Measurements from ENCODE around the gene CEP68.
"Not testable (repeated sequence)": the region's sequence is repeated elsewhere in the genome, so short reads cannot be mapped to it uniquely, and the experiment has no call there.

CEP68 gene

DNA sequence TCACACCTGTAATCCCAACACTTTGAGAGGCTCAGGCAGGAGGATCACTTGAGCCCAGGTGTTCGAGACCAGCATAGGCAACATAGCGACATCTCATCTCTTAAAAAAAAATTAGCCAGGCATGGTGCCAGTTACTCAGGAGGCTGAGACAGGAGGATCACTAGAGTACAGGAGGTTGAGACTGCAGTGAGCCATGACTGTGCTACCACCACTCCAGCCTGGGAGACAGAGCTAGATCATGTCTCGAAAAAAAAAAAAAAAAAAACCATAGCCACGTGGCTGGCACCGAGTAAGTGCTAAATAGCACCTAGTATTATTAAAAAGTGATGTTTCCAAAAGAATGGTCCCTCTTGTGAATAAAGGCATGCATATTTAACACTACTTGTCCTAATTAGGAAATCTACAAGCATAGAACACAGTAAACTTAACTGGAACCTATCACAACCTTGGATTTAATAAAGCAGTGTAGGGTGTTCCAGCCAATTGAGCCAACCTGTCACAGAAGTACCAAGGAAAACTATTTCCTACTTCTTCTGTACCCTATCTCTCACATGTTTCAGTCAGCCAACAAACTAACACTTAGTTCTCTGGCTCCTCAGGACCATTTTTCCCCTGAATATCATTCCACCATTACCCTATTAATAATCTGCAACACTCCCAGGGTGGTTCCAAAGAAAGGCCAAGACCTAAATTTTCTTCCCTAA is 64.9 kb downstream of the CEP68 start:
- TF ChIP-seq, protein P1, sequence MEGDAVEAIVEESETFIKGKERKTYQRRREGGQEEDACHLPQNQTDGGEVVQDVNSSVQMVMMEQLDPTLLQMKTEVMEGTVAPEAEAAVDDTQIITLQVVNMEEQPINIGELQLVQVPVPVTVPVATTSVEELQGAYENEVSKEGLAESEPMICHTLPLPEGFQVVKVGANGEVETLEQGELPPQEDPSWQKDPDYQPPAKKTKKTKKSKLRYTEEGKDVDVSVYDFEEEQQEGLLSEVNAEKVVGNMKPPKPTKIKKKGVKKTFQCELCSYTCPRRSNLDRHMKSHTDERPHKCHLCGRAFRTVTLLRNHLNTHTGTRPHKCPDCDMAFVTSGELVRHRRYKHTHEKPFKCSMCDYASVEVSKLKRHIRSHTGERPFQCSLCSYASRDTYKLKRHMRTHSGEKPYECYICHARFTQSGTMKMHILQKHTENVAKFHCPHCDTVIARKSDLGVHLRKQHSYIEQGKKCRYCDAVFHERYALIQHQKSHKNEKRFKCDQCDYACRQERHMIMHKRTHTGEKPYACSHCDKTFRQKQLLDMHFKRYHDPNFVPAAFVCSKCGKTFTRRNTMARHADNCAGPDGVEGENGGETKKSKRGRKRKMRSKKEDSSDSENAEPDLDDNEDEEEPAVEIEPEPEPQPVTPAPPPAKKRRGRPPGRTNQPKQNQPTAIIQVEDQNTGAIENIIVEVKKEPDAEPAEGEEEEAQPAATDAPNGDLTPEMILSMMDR (conservative IDR thresholded peaks at IDR 0.05; ENCODE audit: low read length), result no peak
- no peak for DNase-seq (ENCODE audit: low read depth)
- no peak overlapping the region for H3K4me3 ChIP-seq (ENCODE audit: low read length)

- no peak overlapping the region for H3K4me3 ChIP-seq (ENCODE audit: low read length)
- no peak for DNase-seq (ENCODE audit: low read depth)
- TF ChIP-seq, protein P1 (conservative IDR thresholded peaks at IDR 0.05; ENCODE audit: low read length), result no peak
These were observed 66.1 kb downstream of the CEP68 start for GRCh38 chr2:65122313-65122712.

GRCh38 chr2:65125457-65125856 is 69.2 kb downstream of the CEP68 start:
- peak; percentile 45 for DNase-seq (ENCODE audit: low read depth)
- not testable (repeated sequence) for H3K4me3 ChIP-seq (ENCODE audit: low read length)

DNA sequence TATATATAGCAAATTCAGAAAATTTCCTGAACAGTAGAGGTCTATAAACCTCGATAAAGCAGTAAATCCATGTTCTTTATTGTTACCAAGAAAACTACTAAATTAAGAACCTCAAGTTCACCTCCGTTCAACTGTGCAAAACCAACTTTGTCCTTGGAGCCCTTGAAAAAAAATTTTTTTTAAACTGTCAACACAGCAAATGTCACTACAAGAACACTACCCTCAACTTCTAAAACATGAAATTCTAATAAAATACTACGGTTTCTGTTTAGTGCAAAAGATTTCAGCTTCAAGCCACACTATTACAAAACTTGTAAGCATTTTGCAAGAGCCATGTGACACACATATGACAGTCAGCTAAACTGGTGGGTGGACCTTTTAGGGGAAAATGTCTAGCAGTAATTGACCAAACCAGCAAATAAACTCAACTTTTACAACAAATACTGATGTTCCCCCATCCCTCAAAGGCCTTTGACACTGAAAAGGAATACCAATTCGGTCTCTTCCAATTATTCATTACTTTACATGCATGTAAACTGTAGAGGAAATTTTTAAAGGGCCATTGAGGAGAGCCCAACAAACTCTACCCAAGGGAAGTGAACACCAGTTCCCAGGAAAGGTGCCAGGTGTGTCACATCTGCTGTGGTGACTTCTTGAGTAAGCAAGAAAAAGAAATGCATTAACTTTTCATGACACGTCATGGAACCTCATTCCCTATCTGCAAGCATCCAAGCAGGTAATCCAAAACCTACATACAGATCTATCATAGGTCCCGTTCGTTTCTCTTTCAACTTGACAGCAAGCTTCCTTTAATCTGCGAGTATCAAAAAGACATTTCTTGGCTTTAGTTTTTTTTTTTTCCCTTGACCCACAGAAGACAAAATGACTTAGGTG is 72.3 kb downstream of the CEP68 start:
- TF ChIP-seq, protein P1 (conservative IDR thresholded peaks at IDR 0.05; ENCODE audit: low read length), result no peak
- H3K4me3 ChIP-seq (ENCODE audit: low read length), result peak overlapping the region; percentile 99
- peak; percentile 76 for DNase-seq (ENCODE audit: low read depth)

- peak; percentile 16 for DNase-seq (ENCODE audit: low read depth)
- H3K4me3 ChIP-seq (ENCODE audit: low read length), result peak overlapping the region; percentile 99
- TF ChIP-seq, protein P1 (conservative IDR thresholded peaks at IDR 0.05; ENCODE audit: low read length), result no peak
These were observed 73.1 kb downstream of the CEP68 start for GRCh38 chr2:65129286-65129825.

DNA sequence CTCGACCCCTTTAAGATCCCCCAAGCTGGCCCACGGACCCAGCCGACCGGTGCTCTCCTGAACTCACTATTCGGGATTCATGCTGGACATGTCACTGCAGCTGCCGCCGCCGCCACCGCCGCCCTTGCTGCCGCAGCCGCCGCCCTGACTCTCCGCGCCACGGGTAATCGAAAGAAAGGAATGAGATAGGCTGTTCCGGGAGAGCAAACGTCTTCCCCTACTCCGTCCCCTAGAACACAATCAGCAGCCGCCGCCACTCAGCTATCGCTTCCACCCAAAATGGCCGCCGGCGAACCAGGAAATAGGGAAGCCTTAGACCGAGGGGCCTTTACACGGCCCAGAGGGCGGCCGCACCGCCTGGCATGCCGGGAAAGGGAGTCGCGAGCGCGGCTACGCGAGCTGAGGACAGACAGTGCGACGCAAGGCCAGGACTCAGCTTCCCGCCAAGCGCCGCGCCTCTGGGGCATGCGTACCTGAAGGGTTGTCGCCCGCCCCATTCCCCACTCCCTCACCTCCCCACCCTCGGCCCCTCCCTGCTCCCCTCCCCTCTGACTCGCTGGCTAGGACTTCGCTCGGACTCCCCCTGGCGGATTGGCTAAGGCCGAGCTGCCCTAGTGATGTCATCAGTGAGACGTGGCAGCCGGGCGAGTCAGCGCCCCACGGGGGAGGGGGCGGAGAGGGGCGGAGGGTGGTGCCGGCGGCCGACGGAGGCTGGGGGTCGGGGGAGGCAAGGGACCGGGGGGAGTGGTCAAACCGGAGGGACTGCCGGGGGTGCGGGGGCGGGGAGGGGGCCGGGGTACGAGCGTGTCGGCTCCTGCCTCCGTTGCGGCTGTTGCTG is 73.8 kb downstream of the CEP68 start, which contains the start of gene RAB1A:
Gene RAB1A (minus strand): TSS at position 281 of the 838 bp plus-strand sequence. CDS start 191 bp downstream, at position 90.
- TF ChIP-seq, protein P1 (conservative IDR thresholded peaks at IDR 0.05; ENCODE audit: low read length), result peak; percentile 45
- peak; percentile 100 for DNase-seq (ENCODE audit: low read depth)

More for the DNA sequence above, 73.8 kb downstream of the CEP68 start, which contains the start of gene RAB1A:
- H3K4me3 ChIP-seq (ENCODE audit: low read length), result peak within 1 kb of the TSS; percentile 99

All from AG10803 (cell line).